HG03108 (cell line): ENCODE measurements around the gene PCSK1.
"Not testable (repeated sequence)": the region's sequence is repeated elsewhere in the genome, so short reads cannot be mapped to it uniquely, and the experiment has no call there.

Experiments used
- ATAC-seq: cut with Tn5 transposase; IDR thresholded peaks from one replicate; pipeline ENCODE4 v1.9.1; 2021; ENCODE audit warnings: moderate library complexity; ENCODE audit not compliant: unreplicated experiment

Gene PCSK1

DNA sequence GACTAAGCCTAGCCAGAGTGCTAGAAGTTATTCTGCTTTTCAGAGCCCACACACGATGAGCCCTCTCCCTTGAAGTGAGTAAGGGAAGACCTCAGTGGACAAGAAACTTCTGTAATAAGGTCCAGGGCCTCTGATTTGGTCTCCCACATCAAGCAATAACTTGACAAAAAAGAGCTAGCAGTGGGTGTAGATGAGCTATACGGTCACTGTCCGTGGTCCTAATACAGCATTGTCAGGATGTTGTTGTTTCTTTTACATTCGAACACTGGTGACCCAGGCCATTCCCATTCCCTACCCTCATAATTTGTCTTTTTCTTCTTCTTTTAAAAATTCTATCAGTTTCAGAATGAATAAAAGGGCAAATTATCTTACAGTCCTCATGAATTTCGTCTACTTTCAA lies 5.2 kb downstream of the PCSK1 start:
- no peak for ATAC-seq

- no peak for ATAC-seq
Measured at GRCh38 chr5:96426831-96427230, 6.2 kb downstream of the PCSK1 start.

DNA sequence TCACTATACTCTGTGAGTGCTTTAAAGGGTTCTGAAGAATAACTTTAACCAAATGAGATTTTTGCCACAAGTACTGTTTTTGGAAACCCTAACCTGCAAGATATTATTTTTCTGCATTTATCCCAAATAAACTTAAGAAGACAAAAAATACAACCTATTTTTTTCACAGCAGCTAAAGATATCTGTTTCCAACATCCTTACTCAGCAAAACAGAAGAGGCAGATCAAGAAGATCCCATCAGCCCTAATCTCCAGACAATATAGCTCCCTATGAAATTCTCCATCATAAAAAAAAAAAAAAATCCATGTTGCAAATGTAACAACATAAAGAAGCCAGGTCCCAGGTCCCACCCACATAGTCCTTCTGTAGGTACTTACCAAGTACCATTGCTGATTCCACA lies 7.6 kb downstream of the PCSK1 start:
- ATAC-seq = no peak

DNA sequence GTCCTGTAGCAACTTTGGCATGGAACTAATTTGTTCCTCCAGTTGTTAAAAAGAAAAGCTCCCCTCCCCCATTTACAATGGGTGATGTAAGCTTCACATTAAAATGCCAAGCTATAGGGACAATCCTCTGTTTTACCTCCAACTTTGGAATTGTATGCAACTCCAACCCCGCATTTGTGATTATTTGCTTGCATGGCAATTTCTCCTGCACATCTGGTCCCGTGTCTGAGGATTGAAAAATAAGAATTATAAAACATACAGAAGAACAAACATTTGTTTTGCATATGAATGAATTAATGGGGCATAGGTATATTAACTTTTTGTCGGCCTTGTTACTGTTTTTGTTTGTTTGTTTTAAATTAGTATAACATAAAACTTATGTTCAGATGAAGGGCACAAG lies 17.2 kb downstream of the PCSK1 start:
- no peak for ATAC-seq

- ATAC-seq = no peak
Measured at GRCh38 chr5:96412868-96413449, 20.1 kb downstream of the PCSK1 start.

DNA sequence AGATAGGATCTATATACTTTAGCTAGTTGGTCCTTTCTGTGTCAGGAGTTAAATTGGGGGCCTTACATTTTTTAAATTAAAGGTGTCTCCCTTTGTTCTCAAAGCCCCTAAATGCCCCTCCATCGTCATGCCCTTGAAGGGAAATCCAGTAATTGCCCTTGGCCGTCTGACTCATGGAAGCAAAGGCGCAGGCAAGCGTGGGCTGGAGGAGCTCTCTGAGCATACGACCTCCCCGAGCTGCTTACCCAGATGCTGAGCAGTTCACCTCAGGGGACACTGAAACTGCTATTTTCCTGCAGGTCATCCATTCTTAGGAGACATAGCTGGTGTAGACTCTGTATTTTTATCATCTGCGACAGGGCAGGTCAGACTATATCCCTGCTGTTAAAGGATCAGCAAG lies 23.0 kb downstream of the PCSK1 start:
- ATAC-seq = no peak

GRCh38 chr5:96408841-96409538 lies 24.1 kb downstream of the PCSK1 start:
- ATAC-seq = no peak

GRCh38 chr5:96408210-96408777 lies 24.8 kb downstream of the PCSK1 start:
- no peak for ATAC-seq

GRCh38 chr5:96407436-96407835 lies 25.6 kb downstream of the PCSK1 start:
- no peak for ATAC-seq

GRCh38 chr5:96404191-96404867 lies 28.7 kb downstream of the PCSK1 start:
- ATAC-seq = no peak

DNA sequence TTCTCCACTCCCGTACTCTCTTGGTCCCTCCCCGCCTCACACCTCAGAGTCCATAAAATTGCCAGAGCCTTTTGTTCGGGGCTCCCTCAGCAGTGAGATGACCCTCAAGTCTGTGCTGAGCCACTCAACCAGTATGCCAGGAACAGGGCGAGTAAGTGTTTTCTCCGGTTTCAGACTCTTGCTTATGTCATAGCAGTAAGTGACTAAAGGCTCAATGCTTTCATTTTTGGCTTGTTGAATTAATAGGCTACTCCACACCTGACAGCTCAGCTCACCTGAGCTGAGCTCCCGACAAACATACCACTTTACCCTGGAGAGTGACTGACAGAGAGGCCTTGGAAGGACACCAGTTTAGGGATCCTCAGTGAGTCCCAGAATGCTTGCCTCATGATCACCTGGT lies 30.5 kb downstream of the PCSK1 start:
- ATAC-seq = no peak

DNA sequence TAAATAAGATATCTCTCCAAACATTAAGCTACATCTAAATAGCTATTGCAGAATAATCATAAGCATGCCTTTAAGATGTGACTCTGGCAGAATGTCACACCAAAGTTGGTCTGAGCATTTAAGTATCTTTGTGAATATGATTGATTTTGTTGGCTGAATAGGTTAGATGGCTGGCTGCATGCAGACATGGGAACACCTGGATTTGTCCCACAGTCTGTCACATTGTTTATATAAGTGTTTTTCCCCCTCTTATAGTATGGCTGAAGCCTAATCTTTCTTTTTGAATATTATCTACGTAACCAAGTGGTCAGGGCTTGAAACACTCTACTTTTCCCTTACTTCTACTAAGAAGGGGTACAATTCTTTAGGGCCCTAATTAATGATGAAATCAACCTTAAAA lies 36.2 kb downstream of the PCSK1 start:
- no peak for ATAC-seq

DNA sequence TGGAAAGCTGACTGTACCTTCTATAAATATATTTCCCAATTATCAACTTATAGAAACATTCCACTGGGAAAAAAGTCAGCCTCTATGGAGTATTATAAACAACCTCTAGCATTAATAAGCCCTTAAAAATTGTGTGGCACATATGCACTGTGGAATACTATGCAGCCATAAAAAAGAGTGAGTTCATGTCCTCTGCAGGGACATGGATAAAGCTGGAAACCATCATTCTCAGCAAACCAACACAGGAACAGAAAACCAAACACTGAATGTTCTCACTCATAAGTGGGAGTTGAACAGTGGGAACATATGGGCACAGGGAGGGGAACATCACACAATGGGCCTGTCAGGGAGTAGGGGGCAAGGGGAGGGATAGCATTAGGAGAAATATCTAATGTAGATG lies 37.8 kb downstream of the PCSK1 start:
- ATAC-seq = not testable (repeated sequence)

GRCh38 chr5:96391921-96392320 lies 41.1 kb downstream of the PCSK1 start:
- no peak for ATAC-seq

- no peak for ATAC-seq
Measured at GRCh38 chr5:96388176-96388575, 44.9 kb downstream of the PCSK1 start.

GRCh38 chr5:96387616-96388015 lies 45.4 kb downstream of the PCSK1 start:
- no peak for ATAC-seq

- no peak for ATAC-seq
Measured at GRCh38 chr5:96385538-96385937, 47.5 kb downstream of the PCSK1 start.

- no peak for ATAC-seq
Measured at GRCh38 chr5:96384353-96384752, 48.7 kb downstream of the PCSK1 start.

- no peak for ATAC-seq
Measured at GRCh38 chr5:96381526-96381925, 51.5 kb downstream of the PCSK1 start.

DNA sequence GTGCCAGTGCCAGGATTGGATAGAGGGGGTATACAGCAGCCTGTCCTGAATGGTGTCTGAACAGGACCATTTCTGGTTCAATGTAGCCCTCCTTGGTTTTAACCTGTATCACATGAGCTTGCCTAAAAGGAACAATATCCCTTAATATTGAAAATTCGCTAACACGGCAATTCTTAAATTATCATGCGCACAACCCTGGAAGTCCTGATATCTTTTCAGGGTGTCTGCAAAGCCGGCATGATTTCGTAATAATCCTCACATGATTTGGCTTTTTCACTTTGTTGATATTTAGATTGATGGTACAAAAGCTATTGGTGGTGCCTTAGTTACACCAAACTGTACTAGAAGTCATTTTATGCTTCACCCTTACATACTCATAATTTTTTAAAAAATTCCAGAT lies 53.2 kb downstream of the PCSK1 start:
- ATAC-seq = no peak

GRCh38 chr5:96377597-96377996 lies 55.5 kb downstream of the PCSK1 start:
- ATAC-seq = no peak

- ATAC-seq = no peak
Measured at GRCh38 chr5:96377167-96377566, 55.9 kb downstream of the PCSK1 start.
